Gastrocnemius medialis (tissue), 4 donors: ENCODE measurements around the gene TIAL1. TPM values are rescaled to one million over a fixed set of nuclear protein-coding genes. Genes with fewer than 3 reads are reported as not detected.

Experiments
- ATAC-seq, 2 donors: fragments of 150-250 bp; one replicate each; pipeline ENCODE4 v1.9.1; 2016
- DNase-seq, 2 donors: peaks; one replicate each; pipeline ENCODE4 v3.0.0-alpha.2; 2019
- H3K27ac ChIP-seq, 4 donors: fragments of 200-600 bp; sonication (generic); 1 replicate in 1 of 4; 2 replicates in 3 of 4; pipeline ENCODE4 v1.5.1; 2016 to 2018; ENCODE audit warnings: mild to moderate bottlenecking in 2 of 4, moderate library complexity in 1 of 4
- H3K27me3 ChIP-seq, 3 donors: fragments of 200-600 bp; sonication (generic) in 2 of 3; 1 replicate in 1 of 3; 2 replicates in 2 of 3; pipeline versions ENCODE4 v1.5.1 to v1.6.0; 2016 to 2019; ENCODE audit warnings: mild to moderate bottlenecking in 1 of 3, moderate library complexity in 1 of 3
- H3K36me3 ChIP-seq, 2 donors: fragments of 200-600 bp; sonication (generic) in 1 of 2; one replicate each; pipeline ENCODE4 v1.5.1; 2017 to 2018
- H3K4me1 ChIP-seq, 2 donors: fragments of 200-600 bp; sonication (generic) in 1 of 2; one replicate each; pipeline ENCODE4 v1.5.1; 2016 to 2017; ENCODE audit warnings: mild to moderate bottlenecking in 2 of 2
- H3K4me3 ChIP-seq, 4 donors: fragments of 200-600 bp; sonication (generic) in 3 of 4; 1 replicate in 1 of 4; 2 replicates in 3 of 4; pipeline ENCODE4 v1.5.1; 2016 to 2019; ENCODE audit warnings: mild to moderate bottlenecking in 2 of 4
- H3K9me3 ChIP-seq, 3 donors: fragments of 200-600 bp; sonication (generic) in 2 of 3; 1 replicate in 1 of 3; 2 replicates in 2 of 3; pipeline ENCODE4 v1.5.1; 2016 to 2019
- CTCF ChIP-seq, 5 experiments: fragments of 450-650 bp in 3 of 5; fragments of 200-600 bp in 2 of 5; sonication (generic) in 2 of 5; IDR thresholded peaks in 4 of 5; conservative IDR thresholded peaks in 1 of 5; 1 replicate in 4 of 5; 2 replicates in 1 of 5; pipeline ENCODE4 v1.5.1; 2016 to 2019; ENCODE audit warnings: antibody characterized with exemption in 5 of 5, mild to moderate bottlenecking in 3 of 5, moderate library complexity in 3 of 5
- POLR2A ChIP-seq, 2 donors: fragments of 450-650 bp; IDR thresholded peaks; one replicate each; pipeline ENCODE4 v1.6.1; 2017; ENCODE audit warnings: antibody characterized with exemption in 2 of 2, mild to moderate bottlenecking in 2 of 2, moderate library complexity in 2 of 2
- in situ Hi-C, 4 donors: fragments of 200-750 bp; cut with MboI; loops; one replicate each; pipeline versions ENCODE4 v1.15.0 to v1.8.0; 2017; ENCODE audit warnings: low sequenced_read_pairs in 4 of 4
- intact Hi-C: fragments of 100-400 bp; cut with DNase I; formaldehyde crosslinking; loops from one replicate; pipeline ENCODE4 v1.15.1; 2023; ENCODE audit warnings: low total_unique reads
- total RNA-seq, 4 donors: library from RNA; depleted of rRNA; stranded (reverse); fragments of >200 nt; gene quantifications; one replicate each; pipeline versions ENCODE4 v1.1.0 to v1.2.3, GENCODE V29; 2016

The TIAL1 gene
- total RNA-seq, 4 donors from 2014 or later: 50.5 to 81.5 (median 68.4) TPM

- intact Hi-C loops: no loop called here
- DNase-seq: no peak
- H3K4me1 ChIP-seq: peaks cover 11 to 14% of the 10 kb centered on the region in 2 donors
- H3K27me3 ChIP-seq: no peaks in the 10 kb centered on the region
- H3K4me3 ChIP-seq: no peak overlapping the region
- in situ Hi-C loops: loop anchor here in 3 of 4 donors (25.0 kb wide), 3 partner anchors 95 to 245 kb away; partner anchors contain the start of genes MCMBP (in 2 of the 3) and INPP5F (in 1 of the 3)
- no peaks in the 10 kb centered on the region for H3K36me3 ChIP-seq
- no peaks in the 10 kb centered on the region for H3K9me3 ChIP-seq
- no peak overlapping the region for H3K27ac ChIP-seq
- no peak for TF ChIP-seq POLR2A (IDR thresholded peaks at IDR 0.05)
- TF ChIP-seq CTCF (IDR thresholded peaks at IDR 0.05 in 4 of 5, conservative IDR thresholded peaks at IDR 0.05 in 1 of 5): peak in 1 of 5 experiments; percentile 26
- no peak for ATAC-seq
Observed at GRCh38 chr10:119616882-119617570, 20.3 kb upstream of the TIAL1 start.

GRCh38 chr10:119614686-119615085 lies 17.9 kb upstream of the TIAL1 start:
- ATAC-seq: no peak
- H3K36me3 ChIP-seq: no peaks in the 10 kb centered on the region
- no peaks in the 10 kb centered on the region for H3K9me3 ChIP-seq
- H3K4me1 ChIP-seq: peaks cover 11% of the 10 kb centered on the region in 2 donors
- no peak overlapping the region for H3K27ac ChIP-seq
- in situ Hi-C loops: loop anchor here in 3 of 4 donors (25.0 kb wide), 3 partner anchors 98 to 248 kb away; partner anchors contain the start of genes MCMBP (in 2 of the 3) and INPP5F (in 1 of the 3)
- H3K4me3 ChIP-seq: no peak overlapping the region
- H3K27me3 ChIP-seq: no peaks in the 10 kb centered on the region
- intact Hi-C loops: no loop called here
- TF ChIP-seq CTCF (IDR thresholded peaks at IDR 0.05 in 4 of 5, conservative IDR thresholded peaks at IDR 0.05 in 1 of 5) (no peak), POLR2A (IDR thresholded peaks at IDR 0.05) (no peak)
- DNase-seq: no peak

GRCh38 chr10:119613741-119614140 lies 17.0 kb upstream of the TIAL1 start:
- no peaks in the 10 kb centered on the region for H3K36me3 ChIP-seq
- peaks cover 2 to 4% of the 10 kb centered on the region in 2 donors for H3K4me1 ChIP-seq
- TF ChIP-seq CTCF (IDR thresholded peaks at IDR 0.05 in 4 of 5, conservative IDR thresholded peaks at IDR 0.05 in 1 of 5): no peak
- TF ChIP-seq POLR2A (IDR thresholded peaks at IDR 0.05): no peak
- ATAC-seq (no peak), DNase-seq (no peak)
- no peak overlapping the region for H3K27ac ChIP-seq
- H3K4me3 ChIP-seq: no peak overlapping the region
- H3K27me3 ChIP-seq: no peaks in the 10 kb centered on the region
- in situ Hi-C loops: loop anchor here in 3 of 4 donors (25.0 kb wide), 3 partner anchors 99 to 249 kb away; partner anchors contain the start of genes MCMBP (in 2 of the 3) and INPP5F (in 1 of the 3)
- H3K9me3 ChIP-seq: no peaks in the 10 kb centered on the region
- intact Hi-C loops: no loop called here

- no peak overlapping the region for H3K27ac ChIP-seq
- intact Hi-C loops: no loop called here
- in situ Hi-C loops: loop anchor here in 3 of 4 donors (25.0 kb wide), 3 partner anchors 101 to 251 kb away; partner anchors contain the start of genes MCMBP (in 2 of the 3) and INPP5F (in 1 of the 3)
- H3K27me3 ChIP-seq: no peaks in the 10 kb centered on the region
- no peak for DNase-seq
- ATAC-seq: no peak
- H3K36me3 ChIP-seq: no peaks in the 10 kb centered on the region
- peaks cover 0 to 6% of the 10 kb centered on the region in 2 donors for H3K4me1 ChIP-seq
- H3K4me3 ChIP-seq: no peak overlapping the region
- TF ChIP-seq CTCF (IDR thresholded peaks at IDR 0.05 in 4 of 5, conservative IDR thresholded peaks at IDR 0.05 in 1 of 5) (no peak), POLR2A (IDR thresholded peaks at IDR 0.05) (no peak)
- no peaks in the 10 kb centered on the region for H3K9me3 ChIP-seq
Observed at GRCh38 chr10:119611433-119611832, 14.7 kb upstream of the TIAL1 start.
